Effector CD8-positive, alpha-beta T cell (primary cell): Measurements from ENCODE around the gene ZBP1.

ENCODE experiments used
- DNase-seq: peaks from one replicate; lab custom pipeline; 2025; lab: John Stamatoyannopoulos, UW

ZBP1 gene

DNA sequence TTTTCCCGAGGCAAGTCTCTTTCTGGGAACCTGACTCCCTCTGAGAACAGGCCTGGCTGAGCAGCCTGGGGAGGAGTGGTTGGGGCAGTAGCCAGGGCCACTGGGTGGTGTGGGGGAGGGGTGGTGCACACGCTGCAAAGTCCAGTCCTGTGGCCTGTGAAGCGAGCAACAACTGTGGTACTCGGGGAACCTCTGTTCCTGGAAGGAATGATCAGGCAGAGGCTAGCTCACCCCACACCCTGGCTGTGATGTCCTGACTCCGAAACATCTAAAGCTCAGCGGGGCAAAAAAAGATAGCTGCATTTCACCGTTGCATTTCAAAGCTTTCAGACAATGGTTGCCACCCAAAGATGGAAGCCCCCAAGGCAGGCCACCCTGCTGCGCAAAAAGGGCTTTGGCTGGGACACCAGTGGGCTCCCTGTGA lies 33.8 kb downstream of the ZBP1 start:
- no peak for DNase-seq

- no peak for DNase-seq
Measured at GRCh38 chr20:57585466-57586213, 34.6 kb downstream of the ZBP1 start.

- no peak for DNase-seq
Measured at GRCh38 chr20:57584768-57585461, 35.3 kb downstream of the ZBP1 start.

DNA sequence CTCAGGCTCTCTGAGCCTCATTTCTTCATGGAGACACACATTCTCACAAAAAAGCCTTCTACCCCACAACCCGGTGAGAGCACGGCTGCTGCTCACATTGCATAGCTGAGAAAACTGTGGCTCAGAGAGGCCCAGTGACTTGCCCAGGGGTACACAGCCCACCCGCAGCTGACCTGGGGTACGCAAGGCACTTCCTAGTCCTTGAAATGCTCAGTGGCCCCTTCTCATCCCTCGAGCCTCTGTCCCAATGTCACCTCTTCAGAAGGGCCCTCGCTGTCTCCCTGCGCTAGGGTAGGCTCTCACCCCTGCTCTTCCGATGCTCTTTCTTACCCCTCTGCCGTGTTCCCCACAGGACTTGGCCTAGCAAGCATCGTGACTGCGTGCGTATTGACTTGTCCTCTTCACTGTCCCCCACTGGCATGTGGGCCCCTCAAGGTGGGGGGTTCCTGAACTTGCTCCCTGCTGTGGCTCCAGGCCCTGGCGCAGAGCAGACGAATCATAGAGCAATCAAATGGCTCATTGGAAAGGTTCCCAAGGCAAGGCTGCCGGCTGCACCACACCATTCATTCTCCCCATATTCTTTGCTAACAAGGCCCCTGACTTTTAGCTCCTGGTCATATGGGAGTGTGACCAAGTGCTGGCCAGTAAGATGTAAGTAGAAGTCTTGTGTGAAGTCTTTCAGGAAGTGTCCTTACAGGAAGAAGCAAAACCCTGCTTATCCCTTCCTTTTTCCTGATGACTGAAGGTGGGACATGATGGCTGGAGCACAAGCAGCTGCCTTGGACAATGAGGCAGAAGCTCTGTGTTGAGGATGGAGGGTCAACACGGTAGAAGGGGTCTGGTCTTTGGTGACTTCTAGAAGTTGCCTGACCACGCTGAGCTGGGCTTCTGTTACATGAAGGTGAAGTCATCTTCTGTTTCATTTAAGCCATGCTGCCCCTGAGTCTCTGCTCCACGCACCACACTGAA lies 36.7 kb downstream of the ZBP1 start:
- DNase-seq, result no peak

- DNase-seq, result no peak
Measured at GRCh38 chr20:57582432-57583288, 37.6 kb downstream of the ZBP1 start.

- no peak for DNase-seq
Measured at GRCh38 chr20:57582029-57582378, 38.2 kb downstream of the ZBP1 start.

DNA sequence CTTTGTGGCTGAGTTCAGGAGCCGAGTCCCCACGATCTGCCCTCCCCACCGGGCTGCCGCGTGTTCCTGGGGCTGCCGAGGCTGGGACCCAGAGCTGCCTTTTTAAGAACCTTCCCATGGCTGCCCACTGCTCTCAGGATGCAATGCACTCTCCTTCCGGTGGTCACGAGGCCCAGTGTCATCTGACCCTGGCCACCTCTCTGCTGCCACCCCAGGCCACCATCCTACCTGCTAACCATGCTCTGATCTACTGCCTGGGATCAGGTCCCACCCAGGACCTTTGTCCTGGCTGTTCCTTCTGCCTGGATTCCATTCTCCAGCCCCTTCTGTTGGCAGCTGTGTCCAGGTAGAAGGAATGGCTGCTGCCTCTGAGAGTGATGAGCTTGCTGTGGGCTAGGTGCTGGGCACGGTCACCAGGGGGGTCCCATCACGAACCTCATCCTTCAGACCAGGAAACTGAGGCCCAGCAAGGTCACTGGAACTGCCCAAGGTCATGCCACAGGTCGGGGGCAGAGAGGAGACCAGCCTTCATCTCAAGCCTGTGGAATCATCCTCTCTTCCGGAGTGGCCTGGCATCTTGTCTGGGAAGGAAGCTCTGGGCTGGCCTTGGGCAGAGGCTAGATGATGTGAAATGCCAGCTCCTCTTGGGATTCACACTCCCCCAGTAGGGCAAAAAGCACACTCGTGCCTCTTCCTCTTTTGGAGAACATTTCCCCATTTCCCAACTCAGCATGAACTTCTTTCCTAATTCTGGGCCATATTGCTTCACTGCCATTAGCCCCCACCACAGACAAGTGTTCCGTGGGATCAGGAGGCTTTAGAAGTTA lies 38.8 kb downstream of the ZBP1 start:
- no peak for DNase-seq

DNA sequence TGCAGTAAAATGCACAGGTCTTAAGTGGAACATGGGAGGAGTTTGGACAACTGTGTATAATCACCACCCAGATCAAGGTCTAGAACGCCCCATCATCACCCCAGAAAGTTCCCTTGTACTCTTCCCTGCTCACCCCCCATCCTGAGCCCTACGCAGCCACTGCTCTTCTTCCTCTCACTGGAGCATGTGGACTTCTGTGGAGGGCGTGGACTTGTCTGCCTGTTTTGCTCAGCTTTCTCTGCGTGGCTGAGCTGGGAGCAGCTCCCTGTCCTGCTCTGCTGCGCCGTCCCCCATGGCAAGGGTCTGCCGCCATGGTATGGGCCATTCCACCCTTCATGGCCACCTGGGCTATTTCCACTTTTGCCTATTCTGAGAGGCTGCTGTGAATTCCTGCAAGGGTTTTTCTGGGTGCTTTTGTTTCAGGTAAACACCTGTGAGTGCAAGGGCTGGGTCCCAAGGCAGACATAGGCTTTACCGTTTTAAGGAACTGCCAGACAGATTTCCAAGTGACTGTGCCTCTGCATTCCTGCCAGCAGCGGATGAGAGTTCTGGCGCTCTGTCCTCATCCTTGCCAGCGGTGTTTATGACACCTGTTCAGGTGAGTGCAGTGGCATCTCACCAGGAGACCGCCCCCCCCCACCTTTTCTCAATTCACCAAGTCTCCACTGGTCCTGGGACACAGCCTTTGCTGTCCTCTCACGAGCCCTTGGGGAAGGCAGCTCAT lies 39.6 kb downstream of the ZBP1 start:
- DNase-seq, result no peak

DNA sequence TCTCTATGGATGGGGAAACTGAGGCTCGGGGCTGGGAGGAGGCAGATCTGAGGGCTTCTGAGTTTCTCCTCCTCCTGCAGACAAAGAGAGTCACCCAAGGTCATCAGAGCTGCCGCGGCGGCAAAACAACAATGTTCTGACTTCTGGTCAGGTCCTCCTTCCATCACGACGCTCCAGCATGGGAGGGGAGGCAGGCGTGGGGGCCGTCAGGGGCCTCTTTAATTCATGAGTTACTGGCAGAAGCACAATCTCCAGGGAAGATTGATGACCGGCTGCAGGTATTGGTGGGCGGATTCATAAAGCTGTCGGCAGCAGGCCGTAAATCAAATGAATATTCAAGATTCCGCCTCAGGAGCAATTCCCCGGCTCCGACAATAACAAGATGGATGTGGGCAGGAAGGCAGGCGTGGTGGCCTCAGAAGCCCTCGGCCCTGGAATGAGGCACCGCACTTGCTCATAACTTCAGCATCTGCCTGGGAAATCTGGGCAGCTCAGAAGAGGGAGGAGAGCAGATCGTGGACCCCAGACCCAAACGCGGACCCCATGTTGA lies 40.3 kb downstream of the ZBP1 start:
- no peak for DNase-seq

GRCh38 chr20:57579331-57579897 lies 40.8 kb downstream of the ZBP1 start:
- DNase-seq, result no peak

DNA sequence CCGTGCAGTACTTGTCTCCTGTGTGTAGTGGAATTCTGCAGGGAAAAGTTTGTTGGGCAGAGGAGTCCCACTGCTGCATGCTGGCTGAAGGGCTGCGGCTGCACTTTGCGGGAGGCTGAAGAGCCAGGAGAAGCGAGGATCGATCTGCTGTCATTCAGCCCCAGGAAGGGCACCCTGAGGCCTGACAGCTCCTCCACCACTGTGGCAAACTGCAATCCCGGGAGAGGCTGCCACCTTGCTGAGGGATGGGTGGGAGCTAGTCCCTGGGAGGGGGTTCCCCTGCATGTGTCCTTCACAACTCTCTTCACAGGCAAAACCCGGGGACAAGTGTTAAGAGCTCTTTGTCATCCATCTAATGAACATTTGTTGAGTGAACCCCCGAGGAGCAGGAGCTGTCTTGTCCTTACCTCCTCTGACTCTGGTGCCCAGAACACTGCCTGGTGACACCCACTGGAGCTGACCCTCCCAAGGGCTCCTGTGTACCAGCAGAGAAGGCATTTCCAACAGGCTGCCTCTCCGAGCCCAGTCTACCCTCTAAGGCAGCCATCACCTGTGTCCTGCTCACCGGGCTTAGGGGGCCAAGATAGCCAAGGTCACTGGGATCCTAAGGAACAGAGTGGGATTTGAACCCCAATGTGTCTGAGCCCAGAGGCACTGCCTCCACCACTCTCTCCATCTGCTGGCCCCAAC lies 41.6 kb downstream of the ZBP1 start:
- DNase-seq, result no peak

GRCh38 chr20:57577679-57578475 lies 42.3 kb downstream of the ZBP1 start:
- no peak for DNase-seq

DNA sequence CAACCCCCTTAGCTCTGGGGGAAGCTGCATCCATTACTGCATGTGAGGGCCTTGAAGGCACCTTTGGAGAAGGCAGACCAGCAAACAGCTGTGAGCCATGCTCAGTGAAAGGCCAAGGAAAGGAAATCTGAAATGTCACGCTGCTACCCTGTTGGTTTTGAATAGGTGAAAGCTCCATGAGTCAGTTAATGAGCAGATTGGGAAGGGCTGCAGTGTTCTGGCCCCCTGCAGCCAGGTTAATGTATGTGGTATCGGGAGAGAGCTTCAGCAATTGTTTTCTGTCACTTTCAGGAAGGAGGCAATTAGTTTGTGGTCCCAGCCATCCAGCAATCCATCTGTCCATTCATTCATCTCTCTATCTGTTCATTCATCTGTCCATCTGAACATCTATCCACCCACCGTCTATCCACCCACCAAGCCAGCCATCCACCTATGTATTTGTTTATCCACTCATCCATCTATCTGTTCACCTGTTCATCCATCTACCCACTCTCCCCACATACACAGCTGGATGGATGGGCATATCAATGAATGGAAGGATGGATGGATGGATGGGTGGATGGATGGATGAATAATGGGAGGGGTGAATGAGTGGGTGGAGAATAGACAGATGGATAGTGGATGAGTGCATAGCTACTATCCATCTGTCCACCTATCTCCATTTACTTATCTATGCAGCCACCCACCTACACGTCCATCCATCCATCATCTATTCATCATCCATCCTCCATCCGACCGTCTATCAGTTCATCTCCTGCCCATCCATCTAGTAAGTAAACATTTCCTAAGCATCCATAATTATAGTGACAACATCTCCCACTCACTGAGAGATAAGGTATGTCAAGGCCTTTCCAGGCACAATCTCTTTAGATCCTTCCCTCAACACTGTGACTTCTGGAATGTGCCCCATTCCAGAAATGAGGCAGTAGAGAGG lies 43.3 kb downstream of the ZBP1 start:
- DNase-seq, result no peak

DNA sequence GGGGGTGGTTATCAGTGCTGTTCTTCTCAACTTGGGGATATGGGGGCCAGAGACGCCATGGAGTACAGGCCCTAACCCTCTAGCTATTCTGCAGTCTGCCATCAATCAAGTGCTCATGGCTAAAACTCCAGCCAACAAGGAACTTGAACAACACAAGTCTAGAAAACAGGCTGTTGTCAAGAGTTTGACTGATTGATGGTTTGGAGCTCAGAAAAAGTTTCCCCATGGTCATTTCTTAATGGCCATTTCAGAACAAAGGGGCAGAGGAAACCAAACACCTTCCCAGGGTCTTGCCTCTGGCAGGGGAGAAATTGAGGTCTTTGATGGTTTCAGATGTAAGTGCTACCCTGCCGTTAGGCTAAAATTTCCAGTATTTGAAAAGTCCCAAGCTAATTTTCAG lies 44.2 kb downstream of the ZBP1 start:
- no peak for DNase-seq

GRCh38 chr20:57574954-57575353 lies 45.3 kb downstream of the ZBP1 start:
- no peak for DNase-seq

GRCh38 chr20:57573894-57574293 lies 46.3 kb downstream of the ZBP1 start:
- DNase-seq, result no peak

DNA sequence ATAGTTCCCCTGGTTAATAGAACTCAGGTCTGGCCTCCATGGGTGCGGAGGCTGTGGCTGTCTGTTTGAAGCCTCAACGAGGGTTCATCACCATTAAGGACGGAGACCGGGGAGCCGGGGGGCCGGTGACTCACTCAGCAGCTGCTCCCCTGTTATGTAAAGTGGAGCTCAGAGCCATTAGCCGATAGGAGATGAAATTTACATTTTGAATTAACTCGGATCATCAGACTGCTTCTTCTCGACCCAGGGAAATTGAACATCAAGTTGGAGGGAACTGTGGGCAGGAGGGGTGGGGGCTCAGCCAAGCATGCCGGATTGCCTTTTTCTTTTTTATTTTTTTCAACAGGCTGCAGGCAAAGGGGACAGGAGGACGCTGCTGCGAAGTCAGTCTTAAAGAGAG lies 47.0 kb downstream of the ZBP1 start:
- DNase-seq, result no peak
